D341Med (cell line): ENCODE measurements around the gene HOXC10.

Experiments
- DNase-seq: peaks from one replicate; pipeline ENCODE4 v3.0.0; 2012; ENCODE audit warnings: low spot score

Gene HOXC10

GRCh38 chr12:54016478-54016964 lies 31.6 kb downstream of the HOXC10 start:
- no peak for DNase-seq

- peak; percentile 59 for DNase-seq
Measured at GRCh38 chr12:54017027-54017788, 32.3 kb downstream of the HOXC10 start.

- peak; percentile 95 for DNase-seq
Measured at GRCh38 chr12:54017878-54018467, 33.0 kb downstream of the HOXC10 start.

GRCh38 chr12:54018468-54018984 lies 33.6 kb downstream of the HOXC10 start:
- no peak for DNase-seq

- no peak for DNase-seq
Measured at GRCh38 chr12:54019091-54019811, 34.3 kb downstream of the HOXC10 start.

GRCh38 chr12:54019924-54020590 lies 35.1 kb downstream of the HOXC10 start:
- DNase-seq = no peak

GRCh38 chr12:54020591-54021405 lies 35.9 kb downstream of the HOXC10 start:
- DNase-seq = no peak

GRCh38 chr12:54021432-54022013 lies 36.6 kb downstream of the HOXC10 start:
- DNase-seq = no peak

GRCh38 chr12:54022960-54023884 lies 38.3 kb downstream of the HOXC10 start:
- no peak for DNase-seq

GRCh38 chr12:54024127-54024526 lies 39.2 kb downstream of the HOXC10 start:
- no peak for DNase-seq

- no peak for DNase-seq
Measured at GRCh38 chr12:54024581-54025305, 39.8 kb downstream of the HOXC10 start.

GRCh38 chr12:54025499-54026405 lies 40.8 kb downstream of the HOXC10 start:
- DNase-seq = no peak

GRCh38 chr12:54026640-54027441 lies 41.9 kb downstream of the HOXC10 start:
- no peak for DNase-seq

GRCh38 chr12:54027442-54027786 lies 42.5 kb downstream of the HOXC10 start:
- DNase-seq = no peak

- DNase-seq = no peak
Measured at GRCh38 chr12:54028314-54029201, 43.6 kb downstream of the HOXC10 start, which contains the start of gene HOXC6. TSS of gene HOXC6 (plus strand) at chr12:54028440. CDS start at chr12:54028522, 82 bp downstream.
